BLaER1 (cell line): ENCODE data around the gene MDM4.
A peak's percentile ranks its signal among the peaks of the same experiment; 100 is the strongest.
"Not testable (repeated sequence)": the region's sequence is repeated elsewhere in the genome, so short reads cannot be mapped to it uniquely, and the experiment has no call there.

ENCODE experiments used
- H3K27ac ChIP-seq: shearing (Covaris generic); formaldehyde crosslinking; 2 replicates; pipeline ENCODE4 v1.8.1; 2022
- H3K27me3 ChIP-seq: shearing (Covaris generic); formaldehyde crosslinking; 2 replicates; pipeline ENCODE4 v1.8.1; 2022
- H3K36me3 ChIP-seq: shearing (Covaris generic); formaldehyde crosslinking; 2 replicates; pipeline ENCODE4 v1.8.1; 2022
- H3K4me1 ChIP-seq: shearing (Covaris generic); formaldehyde crosslinking; 2 replicates; pipeline ENCODE4 v1.8.1; 2022
- H3K4me2 ChIP-seq: shearing (Covaris generic); formaldehyde crosslinking; 2 replicates; pipeline ENCODE4 v1.8.1; 2022
- H3K4me3 ChIP-seq: shearing (Covaris generic); formaldehyde crosslinking; 2 replicates; pipeline ENCODE4 v1.8.1; 2022
- H3K9ac ChIP-seq: shearing (Covaris generic); formaldehyde crosslinking; 2 replicates; pipeline ENCODE4 v1.8.1; 2022
- H3K9me3 ChIP-seq: shearing (Covaris generic); formaldehyde crosslinking; 2 replicates; pipeline ENCODE4 v1.8.1; 2022
- H4K20me1 ChIP-seq: shearing (Covaris generic); formaldehyde crosslinking; 2 replicates; pipeline ENCODE4 v1.8.1; 2022
- Cebpa-rat ChIP-seq: shearing (Covaris generic); IDR thresholded peaks from 2 replicates; pipeline ENCODE4 v1.8.1; 2022

MDM4 gene

GRCh38 chr1:204476563-204476962 lies 39.6 kb upstream of the MDM4 start:
- peaks cover 89% of the 10 kb centered on the region for H3K4me1 ChIP-seq
- H3K27ac ChIP-seq: no peak overlapping the region
- peak overlapping the region; percentile 98 for H3K4me2 ChIP-seq
- 0 out of 2 replicates have a peak, but pooled peaks cover 11% of the 10 kb centered on the region for H3K36me3 ChIP-seq
- no peaks in the 10 kb centered on the region for H3K27me3 ChIP-seq
- no peaks in the 10 kb centered on the region for H3K9me3 ChIP-seq
- no peak for TF ChIP-seq Cebpa-rat
- peaks cover 68% of the 10 kb centered on the region for H4K20me1 ChIP-seq
- H3K4me3 ChIP-seq: no peak overlapping the region
- H3K9ac ChIP-seq: no peak overlapping the region

- Histone ChIP-seq H3K27me3 (no peaks in the 10 kb centered on the region), H3K9me3 (no peaks in the 10 kb centered on the region), H3K27ac (peak overlapping the region; percentile 96), H3K4me2 (peak overlapping the region; percentile 98), H3K4me1 (peaks cover 95% of the 10 kb centered on the region), H3K4me3 (no peak overlapping the region), H3K36me3 (0 out of 2 replicates have a peak, but pooled peaks cover 11% of the 10 kb centered on the region), H3K9ac (no peak overlapping the region), H4K20me1 (peaks cover 68% of the 10 kb centered on the region)
- no peak for TF ChIP-seq Cebpa-rat
Observed at GRCh38 chr1:204477036-204477740, 39.0 kb upstream of the MDM4 start.

GRCh38 chr1:204478172-204478899 lies 37.9 kb upstream of the MDM4 start:
- Histone ChIP-seq H3K27me3 (no peaks in the 10 kb centered on the region), H3K9ac (peak overlapping the region; percentile 71; the same call in 1 of the 2 replicates), H3K9me3 (no peaks in the 10 kb centered on the region), H3K4me3 (no peak overlapping the region), H4K20me1 (peaks cover 60% of the 10 kb centered on the region), H3K27ac (peak overlapping the region; percentile 96), H3K36me3 (0 out of 2 replicates have a peak, but pooled peaks cover 11% of the 10 kb centered on the region), H3K4me2 (peak overlapping the region; percentile 98), H3K4me1 (peaks cover 98% of the 10 kb centered on the region)
- TF ChIP-seq Cebpa-rat: no peak

DNA sequence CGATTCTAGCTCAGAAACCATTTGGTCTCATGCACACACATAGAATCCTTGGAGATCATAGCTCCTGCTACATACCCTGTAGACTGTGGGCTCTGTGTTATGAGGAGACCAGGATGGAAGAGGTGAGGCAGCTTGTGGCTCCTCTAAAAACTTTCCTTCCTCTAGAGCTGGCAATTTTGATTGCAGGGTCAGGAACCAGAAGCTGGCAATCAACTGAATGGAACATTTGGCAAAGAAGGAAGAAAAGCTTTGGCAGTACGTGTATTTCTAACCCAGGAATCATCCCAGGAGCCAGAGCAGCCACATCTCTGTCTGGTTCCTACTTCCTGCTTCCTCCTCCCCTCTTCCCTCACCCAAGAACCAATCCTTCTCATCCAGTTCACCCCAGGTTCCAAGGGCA lies 37.3 kb upstream of the MDM4 start:
- H3K4me1 ChIP-seq: peaks cover 98% of the 10 kb centered on the region
- TF ChIP-seq Cebpa-rat: no peak
- H3K9me3 ChIP-seq: no peaks in the 10 kb centered on the region
- peak overlapping the region; percentile 43; the same call in 1 of the 2 replicates for H3K4me3 ChIP-seq
- H3K27me3 ChIP-seq: no peaks in the 10 kb centered on the region
- peaks cover 54% of the 10 kb centered on the region for H4K20me1 ChIP-seq
- peak overlapping the region; percentile 96 for H3K27ac ChIP-seq
- peak overlapping the region; percentile 98 for H3K4me2 ChIP-seq
- 0 out of 2 replicates have a peak, but pooled peaks cover 11% of the 10 kb centered on the region for H3K36me3 ChIP-seq
- peak overlapping the region; percentile 71 for H3K9ac ChIP-seq

GRCh38 chr1:204479387-204480136 lies 36.6 kb upstream of the MDM4 start:
- H3K36me3 ChIP-seq: 0 out of 2 replicates have a peak, but pooled peaks cover 6% of the 10 kb centered on the region
- peak overlapping the region; percentile 96 for H3K27ac ChIP-seq
- no peaks in the 10 kb centered on the region for H3K9me3 ChIP-seq
- peak overlapping the region; percentile 98 for H3K4me2 ChIP-seq
- H3K27me3 ChIP-seq: no peaks in the 10 kb centered on the region
- peak overlapping the region; percentile 71 for H3K9ac ChIP-seq
- no peak for TF ChIP-seq Cebpa-rat
- H4K20me1 ChIP-seq: peaks cover 48% of the 10 kb centered on the region
- peaks cover 98% of the 10 kb centered on the region for H3K4me1 ChIP-seq
- H3K4me3 ChIP-seq: peak overlapping the region; percentile 43

DNA sequence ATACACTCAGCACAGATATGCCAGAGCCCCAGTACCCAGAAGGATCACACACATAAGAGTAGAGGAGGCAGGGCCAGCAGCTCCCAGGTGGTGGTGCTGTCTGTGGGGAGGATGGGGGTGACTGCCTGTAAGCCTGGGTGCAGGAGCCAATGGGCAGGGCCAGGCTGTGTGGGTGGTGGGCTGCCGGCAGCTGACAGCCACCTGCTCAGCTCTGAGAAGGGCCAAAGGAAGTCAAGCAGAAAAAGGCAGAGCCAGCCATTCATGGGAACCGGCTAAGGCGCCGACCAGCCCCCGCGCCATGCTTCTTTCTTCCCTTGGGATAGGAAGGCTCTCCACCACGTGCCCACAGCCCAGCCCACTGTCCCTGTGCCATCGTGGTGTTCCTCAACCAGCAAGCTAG lies 35.7 kb upstream of the MDM4 start:
- Histone ChIP-seq H3K27me3 (no peaks in the 10 kb centered on the region), H3K9ac (peak overlapping the region; percentile 86), H3K4me1 (peaks cover 98% of the 10 kb centered on the region), H3K27ac (peak overlapping the region; percentile 96), H3K4me3 (peak overlapping the region; percentile 57), H3K36me3 (0 out of 2 replicates have a peak, but pooled peaks cover 6% of the 10 kb centered on the region), H4K20me1 (peaks cover 38% of the 10 kb centered on the region), H3K4me2 (peak overlapping the region; percentile 98), H3K9me3 (no peaks in the 10 kb centered on the region)
- TF ChIP-seq Cebpa-rat: no peak

- H3K9ac ChIP-seq: peak overlapping the region; percentile 39; the same call in 1 of the 2 replicates
- peaks cover 18% of the 10 kb centered on the region for H3K36me3 ChIP-seq
- peaks cover 11% of the 10 kb centered on the region for H4K20me1 ChIP-seq
- H3K4me2 ChIP-seq: peak overlapping the region; percentile 98
- H3K27me3 ChIP-seq: no peaks in the 10 kb centered on the region
- TF ChIP-seq Cebpa-rat: 0 out of 2 replicates have a peak, but pooled peaks have one; percentile 9
- H3K9me3 ChIP-seq: no peaks in the 10 kb centered on the region
- peaks cover 82% of the 10 kb centered on the region for H3K4me1 ChIP-seq
- H3K4me3 ChIP-seq: peak overlapping the region; percentile 0; the same call in 1 of the 2 replicates
- H3K27ac ChIP-seq: peak overlapping the region; percentile 96
Observed at GRCh38 chr1:204483791-204484190, 32.4 kb upstream of the MDM4 start.

DNA sequence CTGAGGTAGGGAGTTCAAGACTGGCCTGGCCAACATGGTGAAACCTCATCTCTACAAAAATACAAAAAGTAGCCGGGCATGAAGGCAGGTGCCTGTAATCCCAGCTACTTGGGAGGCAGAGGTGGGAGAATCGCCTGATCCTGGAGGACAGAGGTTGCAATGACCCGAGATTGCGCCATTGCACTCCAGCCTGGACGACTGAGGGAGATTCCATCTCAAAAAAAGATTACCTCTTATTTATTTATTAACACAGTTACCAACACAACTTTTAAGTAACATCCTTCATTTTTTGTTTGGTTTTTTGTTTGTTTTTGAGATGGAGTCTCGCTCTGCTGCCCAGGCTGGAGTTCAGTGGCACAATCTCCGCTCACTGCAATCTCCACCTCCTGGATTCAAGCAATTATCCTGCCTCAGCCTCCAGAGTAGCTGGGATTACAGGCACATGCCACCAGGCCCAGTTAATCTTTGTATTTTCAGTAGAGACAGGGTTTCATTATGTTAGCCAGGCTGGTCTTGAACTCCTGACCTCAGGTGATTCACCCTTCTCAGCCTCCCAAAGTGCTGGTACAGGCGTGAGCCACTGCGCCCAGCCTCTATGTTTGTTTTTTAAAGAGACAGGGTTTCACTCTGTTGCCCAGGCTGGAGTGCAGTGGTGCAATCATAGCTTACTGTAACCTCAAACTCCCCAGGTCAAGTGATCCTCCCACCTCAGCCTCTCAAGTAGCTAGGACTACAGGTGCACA lies 29.5 kb upstream of the MDM4 start:
- TF ChIP-seq Cebpa-rat: 0 out of 2 replicates have a peak, but pooled peaks have one; percentile 21
- H3K4me3 ChIP-seq, H3K27me3 ChIP-seq, H3K4me2 ChIP-seq, H3K9me3 ChIP-seq, H3K9ac ChIP-seq, H3K27ac ChIP-seq: not testable (repeated sequence)
- peaks cover 82% of the 10 kb centered on the region for H3K4me1 ChIP-seq
- H3K36me3 ChIP-seq: peaks cover 34% of the 10 kb centered on the region
- peaks cover 22% of the 10 kb centered on the region; the same call in 1 of the 2 replicates for H4K20me1 ChIP-seq

DNA sequence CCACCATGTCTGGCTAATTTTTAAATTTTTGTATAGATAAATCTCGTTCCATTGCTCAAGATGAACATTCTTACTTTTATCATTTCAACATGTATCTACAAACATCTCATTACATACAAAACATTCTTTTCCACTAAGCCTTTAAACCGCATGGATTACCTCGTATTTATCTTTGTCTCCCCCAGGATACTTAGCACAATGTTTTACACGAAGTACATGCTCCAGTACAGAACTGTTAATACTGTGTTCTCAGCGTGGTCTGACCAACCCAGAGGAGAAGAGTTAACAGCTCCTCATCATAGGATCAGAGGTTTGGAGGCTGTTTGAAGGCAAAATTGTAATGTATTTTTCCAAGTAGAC lies 29.0 kb upstream of the MDM4 start:
- Histone ChIP-seq H3K36me3 (peaks cover 34% of the 10 kb centered on the region), H3K4me1 (peaks cover 82% of the 10 kb centered on the region), H3K27me3 (no peaks in the 10 kb centered on the region), H4K20me1 (peaks cover 25% of the 10 kb centered on the region), H3K27ac (no peak overlapping the region), H3K9me3 (no peaks in the 10 kb centered on the region), H3K9ac (no peak overlapping the region), H3K4me2 (no peak overlapping the region), H3K4me3 (no peak overlapping the region)
- TF ChIP-seq Cebpa-rat: no peak
